T-helper 22 cell (primary cell): ENCODE results near the gene IL10RB.
"Not testable (repeated sequence)": the region's sequence is repeated elsewhere in the genome, so short reads cannot be mapped to it uniquely, and the experiment has no call there.

Experiments used
- DNase-seq: peaks from one replicate; pipeline ENCODE4 v3.0.0-alpha.2; 2020; ENCODE audit warnings: low read depth

Gene IL10RB

GRCh38 chr21:33241846-33242245, 24.3 kb upstream of the IL10RB start:
- no peak for DNase-seq

DNA sequence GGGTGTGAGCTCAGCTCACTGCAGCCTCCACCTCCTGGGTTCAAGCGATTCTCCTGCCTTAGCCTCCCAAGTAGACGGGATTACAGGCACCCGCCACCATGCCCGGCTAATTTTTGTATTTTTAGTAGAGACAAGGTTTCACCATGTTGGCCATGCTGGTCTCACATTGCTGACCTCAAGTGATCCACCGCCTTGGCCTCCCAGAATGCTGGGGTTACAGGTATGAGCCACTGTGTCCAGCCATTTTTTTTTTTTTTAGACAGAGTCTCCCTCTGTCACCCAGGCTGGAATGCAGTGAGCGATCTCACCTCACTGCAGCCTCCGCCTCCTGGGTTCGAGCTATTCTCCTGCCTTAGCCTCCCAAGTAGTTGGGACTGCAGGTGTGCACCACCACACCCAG, 23.3 kb upstream of the IL10RB start:
- DNase-seq, result not testable (repeated sequence)

DNA sequence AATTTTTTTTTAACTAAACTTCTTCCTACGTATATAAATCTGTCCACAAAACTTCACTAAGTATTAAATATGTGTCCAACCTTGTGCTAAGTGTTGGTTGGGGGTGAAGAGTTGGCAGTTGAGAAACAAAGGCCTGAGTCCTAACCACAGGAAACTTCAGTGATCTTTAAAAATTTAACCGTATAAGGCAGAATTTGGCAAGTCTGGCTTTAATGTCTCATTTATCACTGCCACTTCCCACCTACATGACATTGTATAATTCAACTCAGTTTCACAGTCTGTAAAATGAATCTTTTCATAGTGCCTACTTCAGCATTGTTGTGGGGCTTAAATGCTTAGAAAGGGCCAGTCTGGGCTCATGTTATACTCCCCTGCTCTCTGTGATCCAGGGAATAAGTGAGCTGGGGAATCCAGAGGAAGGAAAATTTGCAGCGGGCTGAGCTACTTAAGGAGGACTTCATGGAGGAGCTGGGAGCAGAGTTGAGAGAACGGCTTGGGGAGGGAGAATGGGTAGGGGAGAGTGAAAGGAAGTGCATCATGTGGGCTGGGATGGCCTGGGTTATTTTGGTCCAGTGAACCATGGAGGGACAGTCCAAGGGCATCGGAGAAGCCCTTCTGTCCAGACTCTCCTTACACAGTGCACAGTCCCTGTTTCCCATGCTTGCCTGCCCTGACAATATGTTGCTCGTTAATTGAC, 21.9 kb upstream of the IL10RB start:
- no peak for DNase-seq

GRCh38 chr21:33244779-33245105, 21.4 kb upstream of the IL10RB start:
- no peak for DNase-seq

GRCh38 chr21:33245289-33245918, 20.8 kb upstream of the IL10RB start:
- no peak for DNase-seq

DNA sequence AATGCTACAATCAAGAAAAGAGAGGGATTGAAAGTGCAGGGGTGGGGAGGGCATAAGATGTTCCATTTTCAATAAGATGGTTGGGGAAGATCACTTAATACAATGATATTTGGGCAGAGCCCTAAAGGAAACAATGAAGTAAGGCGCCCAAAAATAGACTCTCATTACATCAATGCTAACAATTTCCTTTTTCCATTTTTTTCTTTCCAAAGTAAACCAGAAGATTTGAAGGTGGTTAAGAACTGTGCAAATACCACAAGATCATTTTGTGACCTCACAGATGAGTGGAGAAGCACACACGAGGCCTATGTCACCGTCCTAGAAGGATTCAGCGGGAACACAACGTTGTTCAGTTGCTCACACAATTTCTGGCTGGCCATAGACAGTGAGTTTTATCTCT, 19.7 kb upstream of the IL10RB start:
- no peak for DNase-seq

- DNase-seq, result no peak
Measured at GRCh38 chr21:33246963-33247362, 19.2 kb upstream of the IL10RB start.

DNA sequence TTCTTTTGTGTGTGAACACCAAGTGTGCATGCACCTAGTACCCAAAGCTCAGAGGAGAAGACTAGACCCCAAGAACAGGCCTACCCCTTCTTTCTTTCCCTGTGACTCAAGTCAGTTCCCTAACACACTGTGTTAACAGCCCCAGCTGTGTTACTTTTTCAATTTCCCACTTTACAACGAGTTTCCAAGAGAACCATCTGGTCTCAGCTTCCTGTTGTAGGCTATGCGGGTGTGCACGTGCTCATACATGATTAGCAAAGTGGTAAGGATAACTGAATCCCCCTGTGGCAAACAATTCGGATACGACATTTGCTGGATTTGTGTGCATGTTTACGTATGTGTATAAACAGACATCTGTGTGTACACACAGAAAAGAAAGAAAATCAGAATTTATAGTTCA, 18.6 kb upstream of the IL10RB start:
- DNase-seq, result no peak

GRCh38 chr21:33249331-33250002, 16.7 kb upstream of the IL10RB start:
- DNase-seq, result no peak

- DNase-seq, result no peak
Measured at GRCh38 chr21:33251119-33251518, 15.0 kb upstream of the IL10RB start.

GRCh38 chr21:33253382-33253781, 12.8 kb upstream of the IL10RB start:
- not testable (repeated sequence) for DNase-seq

GRCh38 chr21:33254766-33255165, 11.4 kb upstream of the IL10RB start:
- no peak for DNase-seq

DNA sequence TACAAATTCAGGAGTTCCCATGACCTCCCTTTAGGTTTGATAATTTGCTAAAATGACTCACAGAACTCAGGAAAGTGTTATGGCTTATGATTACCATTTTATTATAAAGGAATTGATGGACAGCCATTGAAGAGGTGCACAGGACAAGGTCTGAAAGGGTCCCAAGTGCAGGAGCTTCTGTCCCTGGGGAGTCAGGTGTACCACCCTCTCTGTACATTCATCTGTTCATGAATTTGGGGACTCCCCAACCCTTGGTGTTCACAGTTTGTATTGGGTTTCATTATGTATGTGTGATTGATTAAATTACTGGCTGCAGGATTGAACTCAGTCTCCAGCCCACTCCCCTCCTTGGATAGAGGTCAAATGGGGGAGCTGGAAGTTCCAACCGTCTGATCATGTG, 10.8 kb upstream of the IL10RB start:
- DNase-seq, result no peak

- no peak for DNase-seq
Measured at GRCh38 chr21:33256019-33256418, 10.1 kb upstream of the IL10RB start.

DNA sequence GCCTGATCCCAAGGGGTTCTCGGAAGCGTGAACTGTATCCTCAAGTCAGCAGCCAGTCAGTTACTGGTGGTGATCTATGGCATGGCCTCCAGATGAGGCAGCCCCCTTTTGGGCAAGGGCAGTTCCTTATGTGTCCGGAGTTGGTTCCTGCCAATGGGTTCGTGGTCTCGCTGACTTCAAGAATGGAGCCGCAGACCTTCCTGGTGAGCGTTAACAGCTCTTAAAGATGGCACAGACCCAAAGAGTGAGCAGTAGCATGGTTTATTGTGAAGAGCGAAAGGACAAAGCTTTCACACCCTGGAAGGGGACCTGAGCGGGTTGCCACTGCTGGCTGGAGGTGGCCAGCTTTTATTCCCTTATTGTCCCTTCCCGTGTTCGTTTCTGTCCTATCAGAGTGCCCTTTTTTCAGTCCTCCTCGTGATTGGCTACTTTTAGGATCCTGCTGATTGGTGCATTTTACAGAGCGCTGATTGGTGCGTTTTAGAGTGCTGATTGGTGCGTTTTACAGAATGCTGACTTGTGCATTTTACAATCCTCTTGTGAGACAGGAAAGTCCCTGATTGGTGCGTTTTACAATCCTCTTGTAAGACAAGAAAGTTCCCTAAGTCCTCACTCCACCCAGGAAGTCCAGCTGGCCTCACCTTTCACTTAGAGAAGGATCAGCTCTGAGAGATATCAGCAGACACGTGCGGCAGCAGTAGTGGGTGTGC, 8.9 kb upstream of the IL10RB start:
- DNase-seq, result no peak

DNA sequence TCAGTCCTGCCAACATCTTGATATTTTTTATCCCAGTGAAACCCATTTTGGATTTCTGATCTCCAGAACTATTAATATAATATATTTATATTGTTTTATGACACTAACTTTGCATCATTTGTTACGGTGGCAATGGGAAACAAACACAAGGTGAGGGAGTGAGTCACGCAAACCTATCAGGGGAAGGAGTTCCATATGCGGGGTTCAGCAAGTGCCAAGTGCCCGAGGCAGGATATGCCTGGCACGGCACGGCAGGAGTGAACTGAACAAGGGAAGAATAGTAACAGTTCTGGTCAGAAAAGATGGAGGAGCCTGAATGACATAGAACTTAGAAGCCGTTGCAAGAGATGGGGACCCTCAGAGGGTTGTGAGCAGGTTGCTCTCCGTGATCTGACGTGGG, 7.7 kb upstream of the IL10RB start:
- DNase-seq, result no peak

DNA sequence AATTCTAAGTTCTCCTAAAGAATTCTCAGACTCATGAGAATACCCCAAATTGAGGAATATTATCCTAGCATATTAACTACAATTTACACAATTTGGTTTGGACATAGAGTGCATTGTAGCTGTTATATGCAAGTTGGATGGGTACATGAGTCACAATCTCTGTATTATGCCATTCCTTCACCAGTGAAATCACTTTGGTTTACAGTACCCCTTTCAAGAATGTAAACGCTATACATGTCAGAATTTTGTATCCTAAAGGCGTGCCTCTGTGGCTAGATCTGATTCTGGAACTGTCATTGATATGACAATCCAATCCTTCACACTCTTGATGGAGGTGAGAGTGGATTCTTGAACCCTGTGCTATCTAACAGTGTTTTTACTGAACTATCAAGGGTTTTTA, 6.7 kb upstream of the IL10RB start:
- no peak for DNase-seq

DNA sequence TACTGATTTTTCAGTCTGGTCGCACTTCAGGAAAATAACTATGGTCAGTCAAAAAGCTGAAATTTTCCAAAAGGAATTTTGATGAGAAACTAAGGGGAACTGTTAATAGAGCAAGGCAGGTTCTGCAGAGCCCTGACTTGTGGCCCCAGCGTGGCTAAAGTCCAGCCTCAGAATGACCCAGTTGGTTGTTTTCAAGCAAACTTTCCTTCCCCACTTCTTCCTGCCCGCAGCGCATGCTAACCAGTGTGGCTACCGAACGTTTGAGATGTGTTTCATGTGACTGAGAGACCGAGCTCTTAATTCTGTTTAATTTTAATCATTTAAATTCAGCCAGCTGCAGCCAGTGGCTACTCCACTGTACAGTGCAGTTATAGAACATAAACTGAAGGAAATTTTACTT, 6.2 kb upstream of the IL10RB start:
- no peak for DNase-seq

DNA sequence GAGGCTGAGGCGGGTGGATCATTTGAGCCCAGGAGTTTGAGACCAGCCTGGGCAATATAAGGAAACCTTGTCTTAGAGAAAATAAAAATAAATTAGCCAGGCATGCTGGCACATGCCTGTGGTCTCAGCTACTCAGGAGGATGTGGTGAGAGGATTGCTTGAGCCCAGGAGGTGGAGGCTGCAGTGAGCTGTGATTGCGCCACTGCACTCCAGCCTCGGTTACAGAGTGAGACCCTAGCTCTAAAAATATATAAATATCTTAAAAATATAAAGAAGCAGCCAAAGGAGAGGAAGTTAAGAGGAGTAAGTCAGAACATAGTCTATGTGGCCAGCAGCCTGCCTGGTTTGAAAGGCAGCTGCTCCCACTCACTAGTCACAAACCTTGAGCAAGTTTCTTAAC, 4.5 kb upstream of the IL10RB start:
- DNase-seq, result no peak

DNA sequence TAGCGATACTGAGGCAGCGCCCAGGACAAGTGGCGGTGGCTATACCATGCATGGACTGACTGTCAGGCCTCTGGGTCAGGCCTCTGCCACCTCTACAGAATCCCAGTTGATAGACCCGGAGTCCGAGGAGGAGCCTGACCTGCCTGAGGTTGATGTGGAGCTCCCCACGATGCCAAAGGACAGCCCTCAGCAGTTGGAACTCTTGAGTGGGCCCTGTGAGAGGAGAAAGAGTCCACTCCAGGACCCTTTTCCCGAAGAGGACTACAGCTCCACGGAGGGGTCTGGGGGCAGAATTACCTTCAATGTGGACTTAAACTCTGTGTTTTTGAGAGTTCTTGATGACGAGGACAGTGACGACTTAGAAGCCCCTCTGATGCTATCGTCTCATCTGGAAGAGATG, 3.2 kb upstream of the IL10RB start:
- DNase-seq, result no peak

GRCh38 chr21:33264561-33264960, 1.6 kb upstream of the IL10RB start:
- DNase-seq, result no peak

DNA sequence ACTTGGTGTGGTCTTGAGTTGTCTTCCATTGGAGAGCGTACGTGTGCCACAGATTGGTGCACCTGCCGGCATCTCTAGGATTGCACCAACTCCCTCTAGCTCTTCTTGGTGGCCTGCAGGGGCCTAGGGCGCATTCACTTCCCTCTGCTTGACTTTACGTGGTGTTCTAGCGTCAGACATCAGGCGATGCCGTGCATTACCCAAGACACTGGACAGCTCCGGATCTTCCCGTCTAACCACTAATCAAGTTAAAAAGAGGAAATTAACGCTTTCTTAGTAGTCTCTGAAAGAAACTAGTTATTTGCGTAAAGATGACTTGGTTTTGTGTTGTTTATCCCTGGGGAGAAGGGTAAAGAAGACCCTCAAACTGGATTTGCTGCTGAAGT, 510 bp upstream of the IL10RB start:
- no peak for DNase-seq

GRCh38 chr21:33266789-33267135, 595 bp downstream of the IL10RB start:
- DNase-seq, result no peak
